OCI-LY3 (cell line): ENCODE measurements around the gene OCEL1.

Source experiments
- CTCF ChIP-seq: fragments of 200-600, 300-600 bp; sonication (generic); IDR thresholded peaks from 2 replicates; pipeline ENCODE4 v1.5.1; 2014; ENCODE audit warnings: antibody characterized with exemption, low read length, low read depth
- EZH2phosphoT487 ChIP-seq: fragments of 200-600 bp; shearing (Covaris generic); IDR thresholded peaks from 2 replicates; pipeline ENCODE4 v1.6.1; 2018; ENCODE audit warnings: antibody characterized with exemption, mixed run types, low read depth

- TF ChIP-seq CTCF (no peak), EZH2phosphoT487 (no peak)
These were observed 23.3 kb upstream of the OCEL1 start for GRCh38 chr19:17202713-17203112.
